Neural progenitor cell (in vitro differentiated cells): ENCODE results near the gene NR1D2.

Source experiments
- CTCF ChIP-seq: fragments of 200-600 bp; sonication (generic); IDR thresholded peaks from 2 replicates; pipeline ENCODE4 v1.5.1; 2017; ENCODE audit warnings: antibody characterized with exemption, mild to moderate bottlenecking
- EZH2 ChIP-seq: fragments of 200-600 bp; sonication (generic); IDR thresholded peaks from 2 replicates; pipeline ENCODE4 v1.6.1; 2017; ENCODE audit warnings: antibody characterized with exemption, mild to moderate bottlenecking, moderate library complexity
- EZH2phosphoT487 ChIP-seq: fragments of 200-600 bp; sonication (generic); IDR thresholded peaks from 2 replicates; pipeline ENCODE4 v1.6.1; 2017; ENCODE audit warnings: antibody characterized with exemption

GRCh38 chr3:23909341-23909740, 35.7 kb upstream of the NR1D2 start:
- no peak for TF ChIP-seq CTCF
- TF ChIP-seq EZH2 = no peak
- no peak for TF ChIP-seq EZH2phosphoT487
